A673 (cell line): Measurements from ENCODE around the gene TGIF1.

ENCODE experiments used
- EZH2 ChIP-seq: fragments of 200-600 bp; sonication (generic); IDR thresholded peaks from 2 replicates; pipeline ENCODE4 v1.6.1; 2017; ENCODE audit warnings: borderline replicate concordance, low read depth, mild to moderate bottlenecking, mixed read lengths, antibody characterized with exemption, low read length; ENCODE audit not compliant: poor library complexity, severe bottlenecking
- TF ChIP-seq, protein P1 (sequence below): fragments of 300-800, 200-600 bp; sonication (generic); conservative IDR thresholded peaks from 2 replicates; pipeline ENCODE4 v1.5.1; 2017; ENCODE audit warnings: low read depth, mild to moderate bottlenecking, antibody characterized with exemption, low read length, moderate library complexity, mixed read lengths

DNA sequence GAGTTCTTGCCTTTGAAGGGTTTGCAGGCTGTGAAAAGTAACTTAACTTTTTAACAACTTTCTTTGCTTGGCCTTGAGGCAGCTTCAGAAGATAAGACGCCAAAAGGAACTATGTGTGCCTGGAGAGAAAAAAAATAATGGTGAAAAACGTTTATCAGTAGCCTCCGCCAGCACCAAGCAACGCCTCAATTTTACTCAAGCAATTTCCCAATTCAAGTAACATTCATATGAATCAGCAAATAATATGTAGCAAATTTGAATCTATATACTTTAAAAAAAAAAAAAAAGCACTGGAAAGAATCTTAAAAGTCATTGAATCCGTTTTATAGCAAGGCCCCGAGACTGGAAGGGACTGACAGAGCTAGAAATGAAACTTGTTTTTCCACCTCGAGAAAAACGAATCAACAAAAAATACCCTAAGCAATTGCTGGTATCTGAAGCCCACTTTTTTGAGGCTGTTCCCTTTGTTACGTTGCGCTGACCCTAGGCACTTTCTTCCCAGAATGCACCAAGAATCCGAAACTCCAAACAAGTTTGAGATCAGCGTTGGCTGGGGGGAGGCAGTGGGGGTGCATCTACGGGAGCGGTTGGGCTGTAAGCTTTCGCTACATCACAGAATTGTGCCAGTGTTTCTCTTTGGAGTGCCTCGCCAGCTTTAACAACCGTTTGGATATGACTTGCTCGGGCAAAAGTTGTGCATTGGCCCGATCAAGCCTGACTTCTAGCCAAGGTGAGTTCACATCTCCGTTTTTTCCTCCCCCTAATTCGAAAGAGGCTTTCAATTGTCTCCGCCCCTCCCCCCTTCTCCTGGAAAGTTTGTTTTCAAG is 2.7 kb upstream of the TGIF1 start:
- TF ChIP-seq, protein P1, sequence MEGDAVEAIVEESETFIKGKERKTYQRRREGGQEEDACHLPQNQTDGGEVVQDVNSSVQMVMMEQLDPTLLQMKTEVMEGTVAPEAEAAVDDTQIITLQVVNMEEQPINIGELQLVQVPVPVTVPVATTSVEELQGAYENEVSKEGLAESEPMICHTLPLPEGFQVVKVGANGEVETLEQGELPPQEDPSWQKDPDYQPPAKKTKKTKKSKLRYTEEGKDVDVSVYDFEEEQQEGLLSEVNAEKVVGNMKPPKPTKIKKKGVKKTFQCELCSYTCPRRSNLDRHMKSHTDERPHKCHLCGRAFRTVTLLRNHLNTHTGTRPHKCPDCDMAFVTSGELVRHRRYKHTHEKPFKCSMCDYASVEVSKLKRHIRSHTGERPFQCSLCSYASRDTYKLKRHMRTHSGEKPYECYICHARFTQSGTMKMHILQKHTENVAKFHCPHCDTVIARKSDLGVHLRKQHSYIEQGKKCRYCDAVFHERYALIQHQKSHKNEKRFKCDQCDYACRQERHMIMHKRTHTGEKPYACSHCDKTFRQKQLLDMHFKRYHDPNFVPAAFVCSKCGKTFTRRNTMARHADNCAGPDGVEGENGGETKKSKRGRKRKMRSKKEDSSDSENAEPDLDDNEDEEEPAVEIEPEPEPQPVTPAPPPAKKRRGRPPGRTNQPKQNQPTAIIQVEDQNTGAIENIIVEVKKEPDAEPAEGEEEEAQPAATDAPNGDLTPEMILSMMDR = no peak
- TF ChIP-seq EZH2 = no peak
